Stimulated activated CD4-positive, alpha-beta T cell treated with anti-CD3 and anti-CD28 coated beads, TNF-alpha, amount 100 ng/mL, for 4 hours (primary cell): ENCODE data around the gene SLAMF6.
"Not testable (repeated sequence)": the region's sequence is repeated elsewhere in the genome, so short reads cannot be mapped to it uniquely, and the experiment has no call there.

Experiments used
- DNase-seq, 3 experiments: peaks; one replicate each; pipeline ENCODE4 v3.0.0-alpha.2; 2020; ENCODE audit warnings: low read depth in 3 of 3

Gene SLAMF6

GRCh38 chr1:160522622-160523345, at the start of gene SLAMF6:
SLAMF6 (minus strand) TSS chr1:160523255; CDS start chr1:160523192, 63 bp downstream.
- no peak for DNase-seq

- no peak for DNase-seq
Measured at GRCh38 chr1:160570840-160571239, 47.8 kb upstream of the SLAMF6 start.

GRCh38 chr1:160569806-160570205, 46.8 kb upstream of the SLAMF6 start:
- DNase-seq, result no peak

- DNase-seq, result peak in 2 of 3 experiments; percentile 54 to 61
Measured at GRCh38 chr1:160567858-160568682, 45.0 kb upstream of the SLAMF6 start.

GRCh38 chr1:160567341-160567740, 44.3 kb upstream of the SLAMF6 start:
- DNase-seq, result no peak

GRCh38 chr1:160565564-160565963, 42.5 kb upstream of the SLAMF6 start:
- DNase-seq, result no peak

GRCh38 chr1:160563230-160563629, 40.2 kb upstream of the SLAMF6 start:
- DNase-seq, result not testable (repeated sequence)

- not testable (repeated sequence) for DNase-seq
Measured at GRCh38 chr1:160562745-160563144, 39.7 kb upstream of the SLAMF6 start.

- no peak for DNase-seq
Measured at GRCh38 chr1:160560806-160561205, 37.8 kb upstream of the SLAMF6 start.

GRCh38 chr1:160560045-160560705, 37.1 kb upstream of the SLAMF6 start:
- no peak for DNase-seq

- DNase-seq, result not testable (repeated sequence)
Measured at GRCh38 chr1:160559437-160559836, 36.4 kb upstream of the SLAMF6 start.

- DNase-seq, result no peak
Measured at GRCh38 chr1:160558660-160559380, 35.8 kb upstream of the SLAMF6 start.

GRCh38 chr1:160553778-160554177, 30.7 kb upstream of the SLAMF6 start:
- no peak for DNase-seq

GRCh38 chr1:160552425-160552824, 29.4 kb upstream of the SLAMF6 start:
- no peak for DNase-seq

- DNase-seq, result peak in 2 of 3 experiments; percentile 33 to 34
Measured at GRCh38 chr1:160550572-160551034, 27.5 kb upstream of the SLAMF6 start.

GRCh38 chr1:160549665-160550006, 26.6 kb upstream of the SLAMF6 start:
- DNase-seq, result no peak

- DNase-seq, result no peak
Measured at GRCh38 chr1:160548960-160549664, 26.1 kb upstream of the SLAMF6 start.

- DNase-seq, result no peak
Measured at GRCh38 chr1:160548183-160548582, 25.1 kb upstream of the SLAMF6 start.

GRCh38 chr1:160547422-160547821, 24.4 kb upstream of the SLAMF6 start:
- no peak for DNase-seq

- no peak for DNase-seq
Measured at GRCh38 chr1:160546942-160547341, 23.9 kb upstream of the SLAMF6 start.

GRCh38 chr1:160544647-160545046, 21.6 kb upstream of the SLAMF6 start:
- peak in 1 of 3 experiments; percentile 17 for DNase-seq
